Kidney (tissue), 14 donors: Measurements from ENCODE around the gene ECSCR. TPM values are rescaled to one million over a fixed set of nuclear protein-coding genes. Genes with fewer than 3 reads are reported as not detected.

ENCODE experiments used
- DNase-seq, 5 donors: peaks; one replicate each; pipeline ENCODE4 v3.0.0-alpha.2; 2013 to 2020
- FAIRE-seq: peaks from 2 replicates; lab custom pipeline; 2012; peaks lifted over from hg19 to GRCh38; lab: Jason Lieb, UNC
- H3K27ac ChIP-seq, 2 donors: one replicate each; pipeline ENCODE4 v1.7.0; 2013; ENCODE audit warnings: low read depth in 2 of 2, low read length in 2 of 2, inconsistent platforms in 1 of 2
- H3K27me3 ChIP-seq: one replicate; pipeline ENCODE4 v1.7.1; 2013; ENCODE audit warnings: low read length, inconsistent platforms; ENCODE audit not compliant: control insufficient read depth, insufficient read depth
- H3K36me3 ChIP-seq, 3 donors: one replicate each; pipeline versions ENCODE4 v1.7.0 to v1.7.1; 2013; ENCODE audit warnings: low read length in 3 of 3, control low read depth in 1 of 3, inconsistent platforms in 1 of 3; ENCODE audit not compliant: insufficient read depth in 3 of 3, control insufficient read depth in 2 of 3
- H3K4me1 ChIP-seq, 3 donors: one replicate each; pipeline versions ENCODE4 v1.7.0 to v1.7.1; 2013; ENCODE audit warnings: low read length in 3 of 3, inconsistent platforms in 1 of 3, low read depth in 1 of 3; ENCODE audit not compliant: control insufficient read depth in 2 of 3, insufficient read depth in 2 of 3
- H3K4me3 ChIP-seq, 3 donors: one replicate each; pipeline versions ENCODE4 v1.7.0 to v1.8.1; 2013; ENCODE audit warnings: low read length in 3 of 3, control low read depth in 1 of 3, inconsistent platforms in 1 of 3
- H3K9ac ChIP-seq, 3 donors: one replicate each; pipeline versions ENCODE4 v1.7.0 to v1.7.1; 2013; ENCODE audit warnings: low read length in 3 of 3, control low read depth in 1 of 3, inconsistent platforms in 1 of 3
- H3K9me3 ChIP-seq, 3 donors: one replicate each; pipeline versions ENCODE4 v1.7.0 to v1.7.1; 2013; ENCODE audit warnings: low read length in 3 of 3, control low read depth in 1 of 3, inconsistent platforms in 1 of 3; ENCODE audit not compliant: control insufficient read depth in 2 of 3, insufficient read depth in 1 of 3
- intact Hi-C: fragments of 100-400 bp; cut with DNase I; formaldehyde crosslinking; loops from one replicate; pipeline ENCODE4 v1.11.1; 2022
- polyA plus RNA-seq: library from polyadenylated mRNA; stranded (reverse); fragments of 350-450 nt; fragmentation: Illumina TruSeq; extraction: RNeasy Lipid Tissue Mini Kit (QIAGEN cat#74804); gene quantifications from one replicate; pipeline ENCODE4 v1.2.3, GENCODE V29; 2014; ENCODE audit warnings: low read depth, low replicate concordance; ENCODE audit not compliant: insufficient read depth
- total RNA-seq: library from RNA; stranded (reverse); fragmentation: NEBNext Ultra II Directional; extraction: Animal tissue kit (Norgen Biotek cat#: 25700); gene quantifications from one replicate; pipeline ENCODE4 v1.2.1, GENCODE V29; 2021
- TF ChIP-seq, protein P1 (sequence below): IDR thresholded peaks from 3 replicates; pipeline ENCODE4 v1.5.1; 2012; ENCODE audit warnings: mild to moderate bottlenecking, moderate library complexity, borderline replicate concordance; ENCODE audit not compliant: insufficient read depth; ENCODE audit errors: extremely low read depth
- donor health status: control.
- donor health status: control.
- donor health status: control.
- donor health status: control.
- donor health status: control.
- donor health status: DM: yes; HTN: yes; CAD: no.
- donor health status: Normal renal cell carcinoma (clear cell type).

ECSCR gene
- total and polyA plus RNA-seq, 2 donors from 2014 or later: 31.9 to 34.9 TPM

DNA sequence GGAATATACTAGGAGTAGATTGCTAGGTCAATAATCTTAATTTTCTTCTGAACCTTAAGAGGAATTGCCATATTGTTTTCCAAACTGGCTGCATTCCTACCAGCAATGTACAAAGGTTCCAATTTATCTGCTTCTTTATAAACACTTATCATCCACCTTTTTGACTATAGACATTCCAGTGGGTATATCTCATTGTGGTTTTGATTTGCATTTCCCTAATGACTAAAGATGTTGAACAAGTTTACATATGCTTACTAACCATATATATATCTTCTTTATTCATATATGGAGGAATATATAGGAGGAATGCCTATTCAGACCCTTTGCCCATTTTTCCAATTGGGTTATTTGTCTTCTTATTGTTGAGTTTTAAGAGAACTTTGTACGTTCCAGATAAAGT, 30.8 kb downstream of the ECSCR start:
- TF ChIP-seq, protein P1, sequence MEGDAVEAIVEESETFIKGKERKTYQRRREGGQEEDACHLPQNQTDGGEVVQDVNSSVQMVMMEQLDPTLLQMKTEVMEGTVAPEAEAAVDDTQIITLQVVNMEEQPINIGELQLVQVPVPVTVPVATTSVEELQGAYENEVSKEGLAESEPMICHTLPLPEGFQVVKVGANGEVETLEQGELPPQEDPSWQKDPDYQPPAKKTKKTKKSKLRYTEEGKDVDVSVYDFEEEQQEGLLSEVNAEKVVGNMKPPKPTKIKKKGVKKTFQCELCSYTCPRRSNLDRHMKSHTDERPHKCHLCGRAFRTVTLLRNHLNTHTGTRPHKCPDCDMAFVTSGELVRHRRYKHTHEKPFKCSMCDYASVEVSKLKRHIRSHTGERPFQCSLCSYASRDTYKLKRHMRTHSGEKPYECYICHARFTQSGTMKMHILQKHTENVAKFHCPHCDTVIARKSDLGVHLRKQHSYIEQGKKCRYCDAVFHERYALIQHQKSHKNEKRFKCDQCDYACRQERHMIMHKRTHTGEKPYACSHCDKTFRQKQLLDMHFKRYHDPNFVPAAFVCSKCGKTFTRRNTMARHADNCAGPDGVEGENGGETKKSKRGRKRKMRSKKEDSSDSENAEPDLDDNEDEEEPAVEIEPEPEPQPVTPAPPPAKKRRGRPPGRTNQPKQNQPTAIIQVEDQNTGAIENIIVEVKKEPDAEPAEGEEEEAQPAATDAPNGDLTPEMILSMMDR: no peak
- intact Hi-C loops: no loop called here
- Histone ChIP-seq H3K9me3 (no peaks in the 10 kb centered on the region), H3K4me1 (no peaks in the 10 kb centered on the region), H3K4me3 (no peak overlapping the region), H3K9ac (no peak overlapping the region), H3K27me3 (no peaks in the 10 kb centered on the region), H3K27ac (no peak overlapping the region), H3K36me3 (no peaks in the 10 kb centered on the region)
- FAIRE-seq (no peak), DNase-seq (no peak)

DNA sequence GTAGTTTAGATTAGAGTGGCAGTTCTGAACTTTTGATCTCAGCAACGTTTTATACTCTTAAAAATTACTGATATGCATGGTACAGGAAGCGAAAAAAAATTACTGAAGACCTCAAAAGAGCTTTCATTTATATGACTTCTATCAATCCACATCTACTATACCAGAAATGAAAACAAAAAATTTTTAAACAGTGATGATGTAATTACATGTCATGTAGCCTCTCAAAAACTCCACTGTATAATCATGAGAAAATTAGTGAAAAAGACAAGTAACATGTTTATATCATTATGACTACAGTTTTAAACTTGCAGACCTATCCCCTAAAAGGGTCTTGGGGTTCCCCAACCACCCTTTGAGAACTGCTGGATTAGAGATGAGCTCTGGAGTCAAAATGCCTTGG, 32.5 kb downstream of the ECSCR start:
- FAIRE-seq (no peak), DNase-seq (no peak)
- no peak overlapping the region for H3K9ac ChIP-seq
- H3K9me3 ChIP-seq: no peaks in the 10 kb centered on the region
- no peaks in the 10 kb centered on the region for H3K4me1 ChIP-seq
- no peak overlapping the region for H3K4me3 ChIP-seq
- TF ChIP-seq, protein P1: no peak
- H3K27ac ChIP-seq: no peak overlapping the region
- intact Hi-C loops: no loop called here
- H3K27me3 ChIP-seq: no peaks in the 10 kb centered on the region
- no peaks in the 10 kb centered on the region for H3K36me3 ChIP-seq

DNA sequence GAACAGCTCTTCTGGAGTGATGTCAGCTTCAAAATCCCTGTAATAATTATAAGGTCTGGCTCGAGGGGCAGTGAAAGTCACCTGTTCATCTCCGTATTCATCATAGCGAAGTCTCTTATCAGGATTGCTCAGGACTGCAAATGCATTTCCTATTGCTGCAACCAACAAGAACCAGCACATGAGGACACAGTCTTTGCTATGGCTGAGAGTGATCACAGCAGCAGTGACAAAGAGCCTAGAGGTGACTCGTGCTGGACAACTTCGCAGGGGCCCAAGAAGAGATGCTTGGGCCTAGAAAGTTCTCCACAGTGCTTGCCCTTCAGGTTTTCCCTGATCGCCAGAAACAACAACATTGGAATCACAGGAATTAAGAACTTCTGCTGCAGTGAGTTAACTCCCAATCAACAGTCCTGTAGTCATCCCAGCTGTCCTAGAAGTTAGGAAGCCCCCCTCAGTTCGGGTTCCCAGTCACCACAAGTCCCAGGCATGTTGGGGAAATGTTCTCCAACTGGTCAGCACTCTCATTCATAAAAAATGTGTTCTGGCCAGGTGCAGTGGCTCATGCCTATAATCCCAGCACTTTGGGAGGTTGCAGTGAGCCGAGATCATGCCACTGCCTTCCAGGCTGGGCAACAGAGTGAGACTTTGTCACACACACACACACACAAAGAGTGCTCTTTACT, 36.2 kb downstream of the ECSCR start:
- no peak for FAIRE-seq
- intact Hi-C loops: loop anchor here (5.0 kb wide), 1 partner anchor 86 kb away; no protein-coding TSS in a partner anchor
- Histone ChIP-seq H3K27ac (no peak overlapping the region), H3K4me1 (no peaks in the 10 kb centered on the region), H3K9me3 (no peaks in the 10 kb centered on the region), H3K4me3 (no peak overlapping the region), H3K27me3 (no peaks in the 10 kb centered on the region), H3K36me3 (peaks cover 0 to 8% (median 3%) of the 10 kb centered on the region in 3 donors), H3K9ac (no peak overlapping the region)
- TF ChIP-seq, protein P1: no peak
- DNase-seq: peak in 1 of 5 donors; percentile 31

DNA sequence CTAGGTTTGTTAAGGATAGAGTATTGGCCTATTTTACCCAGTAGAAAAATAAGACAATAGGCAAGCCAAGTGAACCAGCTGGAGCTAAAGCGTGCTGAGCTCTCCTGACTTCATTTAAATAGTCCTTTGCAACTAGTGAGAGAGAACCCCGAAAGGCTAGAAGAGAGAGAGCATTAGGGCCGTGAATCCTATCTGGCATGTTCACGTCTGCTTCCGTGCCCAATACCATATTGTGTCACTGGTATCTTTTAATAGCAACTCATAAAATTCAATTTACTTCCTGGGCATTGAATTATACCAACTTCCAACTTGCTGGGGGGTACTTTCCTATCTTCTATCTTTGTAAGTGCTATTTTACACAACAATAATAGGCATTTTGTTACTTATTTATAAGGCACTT, 37.0 kb downstream of the ECSCR start:
- FAIRE-seq: no peak
- Histone ChIP-seq H3K4me3 (no peak overlapping the region), H3K9me3 (no peaks in the 10 kb centered on the region), H3K27me3 (no peaks in the 10 kb centered on the region), H3K36me3 (peaks cover 0 to 8% (median 3%) of the 10 kb centered on the region in 3 donors), H3K27ac (no peak overlapping the region), H3K9ac (no peak overlapping the region), H3K4me1 (no peaks in the 10 kb centered on the region)
- DNase-seq: no peak
- TF ChIP-seq, protein P1: no peak
- intact Hi-C loops: loop anchor here (5.0 kb wide), 1 partner anchor 87 kb away; no protein-coding TSS in a partner anchor
